Esophagus squamous epithelium (tissue), 5 donors: ENCODE data around the gene DNM3. TPM values are rescaled to one million over a fixed set of nuclear protein-coding genes. Genes with fewer than 3 reads are reported as not detected.

ENCODE experiments used
- DNase-seq: peaks from one replicate; lab custom pipeline; 2025; lab: John Stamatoyannopoulos, UW
- H3K27ac ChIP-seq, 4 donors: fragments of 200-600 bp; sonication (generic); one replicate each; pipeline ENCODE4 v1.5.1; 2016 to 2019; ENCODE audit warnings: mild to moderate bottlenecking in 1 of 4
- H3K27me3 ChIP-seq, 4 donors: fragments of 200-600 bp; sonication (generic); 1 replicate in 3 of 4; 2 replicates in 1 of 4; pipeline versions ENCODE4 v1.5.1 to v1.6.0; 2017 to 2021; ENCODE audit warnings: antibody characterized with exemption in 1 of 4
- H3K36me3 ChIP-seq, 3 donors: fragments of 200-600 bp; sonication (generic); one replicate each; pipeline ENCODE4 v1.5.1; 2016 to 2019
- H3K4me1 ChIP-seq, 3 donors: fragments of 200-600 bp; sonication (generic); one replicate each; pipeline ENCODE4 v1.5.1; 2017 to 2019
- H3K4me3 ChIP-seq, 4 donors: fragments of 200-600 bp; sonication (generic); 1 replicate in 3 of 4; 2 replicates in 1 of 4; pipeline ENCODE4 v1.5.1; 2016 to 2019; ENCODE audit warnings: mild to moderate bottlenecking in 2 of 4, moderate library complexity in 1 of 4
- H3K9me3 ChIP-seq, 3 donors: fragments of 200-600 bp; sonication (generic); one replicate each; pipeline ENCODE4 v1.5.1; 2016 to 2019
- CTCF ChIP-seq, 6 experiments: fragments of 450-650 bp in 4 of 6; fragments of 200-600 bp in 2 of 6; sonication (generic) in 2 of 6; IDR thresholded peaks; one replicate each; pipeline ENCODE4 v1.5.1; 2016 to 2019; ENCODE audit warnings: antibody characterized with exemption in 6 of 6, mild to moderate bottlenecking in 4 of 6, moderate library complexity in 4 of 6
- POLR2A ChIP-seq, 4 donors: fragments of 450-650 bp; IDR thresholded peaks; one replicate each; pipeline ENCODE4 v1.6.1; 2017; ENCODE audit warnings: antibody characterized with exemption in 4 of 4, mild to moderate bottlenecking in 4 of 4, moderate library complexity in 3 of 4
- WGBS, 2 donors: methylation state at CpG; one replicate each; pipeline ENCODE4 v1.1.5; 2018; 5-methylcytosine and 5-hydroxymethylcytosine counted together
- intact Hi-C: fragments of 100-400 bp; cut with DNase I; formaldehyde crosslinking; loops from one replicate; pipeline ENCODE4 v1.15.0; 2022
- total RNA-seq, 4 donors: library from RNA; depleted of rRNA; stranded (reverse); fragments of >200 nt; gene quantifications; one replicate each; pipeline ENCODE4 v1.1.0, GENCODE V29; 2016
- donor health status: DM: yes; HTN: yes; CAD: no.

DNM3 gene
- total RNA-seq, 4 donors from 2014 or later: 0.91 to 3.2 (median 1.8) TPM

DNA sequence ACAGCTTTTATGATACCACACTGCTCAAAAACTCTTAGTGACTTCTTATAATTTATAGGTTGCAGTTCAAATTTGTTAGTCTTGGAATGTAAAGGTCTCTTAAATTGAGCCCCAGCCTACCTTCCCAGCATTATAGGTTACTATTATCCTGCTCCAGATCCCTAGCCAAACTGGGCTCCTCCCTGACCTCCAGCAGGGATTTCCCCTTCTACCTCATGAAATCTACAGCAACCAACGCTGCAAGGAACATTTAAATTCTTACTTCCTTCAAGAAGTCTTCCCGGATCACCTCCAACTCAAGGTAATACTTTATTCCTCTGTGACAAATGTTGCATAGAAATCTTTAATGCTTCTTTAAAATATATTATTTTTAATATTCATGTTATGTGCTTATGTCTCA, 324.1 kb downstream of the DNM3 start:
- Histone ChIP-seq H3K27ac (no peak overlapping the region), H3K27me3 (no peaks in the 10 kb centered on the region), H3K36me3 (no peaks in the 10 kb centered on the region), H3K4me1 (no peaks in the 10 kb centered on the region), H3K9me3 (no peaks in the 10 kb centered on the region), H3K4me3 (no peak overlapping the region)
- WGBS, 2 donors: 42 to 50% methylated on average over 2 of the region's 2 CpGs
- no peak for DNase-seq
- TF ChIP-seq CTCF (IDR thresholded peaks at IDR 0.05): no peak
- no peak for TF ChIP-seq POLR2A (IDR thresholded peaks at IDR 0.05)
- intact Hi-C loops: no loop called here

GRCh38 chr1:172167796-172168596, 326.7 kb downstream of the DNM3 start:
- no peak for TF ChIP-seq POLR2A (IDR thresholded peaks at IDR 0.05)
- TF ChIP-seq CTCF (IDR thresholded peaks at IDR 0.05): no peak
- H3K27me3 ChIP-seq: no peaks in the 10 kb centered on the region
- no peaks in the 10 kb centered on the region for H3K36me3 ChIP-seq
- DNase-seq: no peak
- H3K4me3 ChIP-seq: no peak overlapping the region
- no peak overlapping the region for H3K27ac ChIP-seq
- no peaks in the 10 kb centered on the region for H3K9me3 ChIP-seq
- no peaks in the 10 kb centered on the region for H3K4me1 ChIP-seq
- 56 to 57% methylated on average over 4 of the region's 4 CpGs for WGBS, 2 donors
- intact Hi-C loops: no loop called here

DNA sequence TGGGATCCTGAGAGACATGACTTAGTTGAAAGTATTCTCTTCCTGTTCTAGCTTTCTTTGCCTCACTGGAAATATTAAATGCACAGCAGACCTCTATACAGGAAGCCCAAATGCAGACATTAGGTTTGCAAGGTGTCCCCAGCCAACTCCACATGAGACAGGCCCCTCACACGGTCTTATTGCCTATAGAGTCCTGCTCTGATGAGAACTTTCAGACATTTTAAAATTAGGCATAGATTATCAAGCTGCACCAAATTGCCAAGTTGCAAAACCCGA, 327.2 kb downstream of the DNM3 start:
- 77 to 100% methylated on average over 2 of the region's 2 CpGs for WGBS, 2 donors
- Histone ChIP-seq H3K4me1 (no peaks in the 10 kb centered on the region), H3K4me3 (no peak overlapping the region), H3K9me3 (no peaks in the 10 kb centered on the region), H3K36me3 (no peaks in the 10 kb centered on the region), H3K27me3 (no peaks in the 10 kb centered on the region), H3K27ac (no peak overlapping the region)
- intact Hi-C loops: no loop called here
- no peak for TF ChIP-seq POLR2A (IDR thresholded peaks at IDR 0.05)
- TF ChIP-seq CTCF (IDR thresholded peaks at IDR 0.05): no peak
- DNase-seq: no peak

DNA sequence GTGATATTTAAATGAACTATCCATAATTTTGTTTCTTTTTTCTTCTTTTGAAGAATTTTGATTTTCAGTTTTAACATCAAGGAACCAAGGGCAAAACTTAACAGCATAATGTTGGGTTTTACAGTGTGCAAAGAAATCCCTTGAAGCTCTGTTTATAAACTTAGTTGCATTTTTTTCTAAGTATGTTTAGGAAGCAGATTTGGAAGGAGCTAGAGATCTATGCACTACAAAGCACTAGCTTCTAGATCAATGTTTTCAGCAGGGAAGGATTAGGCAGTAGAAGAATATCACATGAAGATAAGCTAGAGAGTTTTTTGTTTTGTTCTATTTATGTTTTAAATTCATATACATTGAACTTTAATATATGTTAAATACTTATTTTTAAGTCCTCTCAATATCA, 328.5 kb downstream of the DNM3 start:
- no peaks in the 10 kb centered on the region for H3K9me3 ChIP-seq
- DNase-seq: no peak
- intact Hi-C loops: no loop called here
- no peaks in the 10 kb centered on the region for H3K36me3 ChIP-seq
- no peak overlapping the region for H3K4me3 ChIP-seq
- no peaks in the 10 kb centered on the region for H3K4me1 ChIP-seq
- H3K27ac ChIP-seq: no peak overlapping the region
- TF ChIP-seq CTCF (IDR thresholded peaks at IDR 0.05): no peak
- TF ChIP-seq POLR2A (IDR thresholded peaks at IDR 0.05): no peak
- H3K27me3 ChIP-seq: no peaks in the 10 kb centered on the region

DNA sequence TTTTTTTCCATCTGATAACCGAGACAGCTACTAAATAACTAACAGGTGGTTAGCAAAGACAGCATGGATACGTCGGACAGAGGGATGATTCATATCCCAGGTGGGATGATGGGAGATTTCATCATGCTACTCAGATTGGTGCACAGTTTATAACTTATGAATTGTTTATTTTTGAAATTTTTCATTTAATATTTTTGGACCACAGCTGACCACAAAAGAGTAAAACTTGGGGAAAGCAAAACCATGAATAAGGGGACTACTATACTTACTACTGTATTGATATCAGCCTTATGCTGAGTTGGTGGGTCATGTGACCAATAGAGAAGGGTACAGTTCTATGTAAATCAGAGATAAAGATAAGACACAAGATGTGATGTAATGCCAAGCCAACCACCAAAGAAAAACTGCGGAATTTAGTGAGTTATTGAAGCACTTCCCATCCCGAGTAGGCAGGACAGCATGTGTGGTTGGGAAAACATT, 331.1 kb downstream of the DNM3 start:
- Histone ChIP-seq H3K27ac (no peak overlapping the region), H3K27me3 (no peaks in the 10 kb centered on the region), H3K4me3 (no peak overlapping the region), H3K36me3 (no peaks in the 10 kb centered on the region), H3K9me3 (no peaks in the 10 kb centered on the region), H3K4me1 (no peaks in the 10 kb centered on the region)
- WGBS, 2 donors: 91 to 92% methylated on average over 5 of the region's 5 CpGs
- TF ChIP-seq CTCF (IDR thresholded peaks at IDR 0.05) (no peak), POLR2A (IDR thresholded peaks at IDR 0.05) (no peak)
- DNase-seq: no peak
- intact Hi-C loops: no loop called here
